ENCODE measurements around the gene BTRC. TPM values are rescaled to one million over a fixed set of nuclear protein-coding genes. Genes with fewer than 3 reads are reported as not detected.

BTRC gene
- total RNA-seq, 1 experiment from 2014 or later = 22.4 TPM

- Mint-ChIP-seq H3K4me1 (peaks cover 10% of the 10 kb centered on the region), H3K4me3 (no peak overlapping the region), H3K9me3 (no peaks in the 10 kb centered on the region), H3K27me3 (ENCODE audit: low read depth) (no peaks in the 10 kb centered on the region), H3K36me3 (no peaks in the 10 kb centered on the region), H3K27ac (no peak overlapping the region)
- no peak for DNase-seq (ENCODE audit: low spot score)
- POLR2A ChIA-PET = no interaction called here
- CTCF ChIA-PET = interaction anchor here (0.6 to 1.9 kb wide), 3 partner anchors 19 to 185 kb away, joined by 3 to 8 read pairs (median 4); no protein-coding TSS in a partner anchor
- ATAC-seq = no peak
- TF ChIP-seq, protein P1, sequence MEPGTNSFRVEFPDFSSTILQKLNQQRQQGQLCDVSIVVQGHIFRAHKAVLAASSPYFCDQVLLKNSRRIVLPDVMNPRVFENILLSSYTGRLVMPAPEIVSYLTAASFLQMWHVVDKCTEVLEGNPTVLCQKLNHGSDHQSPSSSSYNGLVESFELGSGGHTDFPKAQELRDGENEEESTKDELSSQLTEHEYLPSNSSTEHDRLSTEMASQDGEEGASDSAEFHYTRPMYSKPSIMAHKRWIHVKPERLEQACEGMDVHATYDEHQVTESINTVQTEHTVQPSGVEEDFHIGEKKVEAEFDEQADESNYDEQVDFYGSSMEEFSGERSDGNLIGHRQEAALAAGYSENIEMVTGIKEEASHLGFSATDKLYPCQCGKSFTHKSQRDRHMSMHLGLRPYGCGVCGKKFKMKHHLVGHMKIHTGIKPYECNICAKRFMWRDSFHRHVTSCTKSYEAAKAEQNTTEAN (CRISPR knock-in tag; IDR thresholded peaks at IDR 0.05) = no peak
- TF ChIP-seq PRDM15 (CRISPR knock-in tag; IDR thresholded peaks at IDR 0.05) (no peak), JUN (CRISPR knock-in tag; IDR thresholded peaks at IDR 0.05) (no peak), TCF7 (CRISPR knock-in tag; IDR thresholded peaks at IDR 0.05; ENCODE audit: low read depth) (no peak), FOXP1 (CRISPR knock-in tag; IDR thresholded peaks at IDR 0.05; ENCODE audit: borderline replicate concordance) (no peak), MLX (CRISPR knock-in tag; IDR thresholded peaks at IDR 0.05) (no peak), FOXK1 (CRISPR knock-in tag; IDR thresholded peaks at IDR 0.05) (no peak), MYBL2 (CRISPR knock-in tag; IDR thresholded peaks at IDR 0.05) (no peak), ZSCAN18 (CRISPR knock-in tag; IDR thresholded peaks at IDR 0.05) (no peak), FOXJ3 (CRISPR knock-in tag; IDR thresholded peaks at IDR 0.05; ENCODE audit: borderline replicate concordance) (no peak), ELF4 (CRISPR knock-in tag; IDR thresholded peaks at IDR 0.05; ENCODE audit: low read depth) (no peak), CREM (CRISPR knock-in tag; IDR thresholded peaks at IDR 0.05) (no peak)
- TF ChIP-seq, protein P2, sequence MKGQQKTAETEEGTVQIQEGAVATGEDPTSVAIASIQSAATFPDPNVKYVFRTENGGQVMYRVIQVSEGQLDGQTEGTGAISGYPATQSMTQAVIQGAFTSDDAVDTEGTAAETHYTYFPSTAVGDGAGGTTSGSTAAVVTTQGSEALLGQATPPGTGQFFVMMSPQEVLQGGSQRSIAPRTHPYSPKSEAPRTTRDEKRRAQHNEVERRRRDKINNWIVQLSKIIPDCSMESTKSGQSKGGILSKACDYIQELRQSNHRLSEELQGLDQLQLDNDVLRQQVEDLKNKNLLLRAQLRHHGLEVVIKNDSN (CRISPR knock-in tag; IDR thresholded peaks at IDR 0.05) = no peak
- TF ChIP-seq, protein P3, sequence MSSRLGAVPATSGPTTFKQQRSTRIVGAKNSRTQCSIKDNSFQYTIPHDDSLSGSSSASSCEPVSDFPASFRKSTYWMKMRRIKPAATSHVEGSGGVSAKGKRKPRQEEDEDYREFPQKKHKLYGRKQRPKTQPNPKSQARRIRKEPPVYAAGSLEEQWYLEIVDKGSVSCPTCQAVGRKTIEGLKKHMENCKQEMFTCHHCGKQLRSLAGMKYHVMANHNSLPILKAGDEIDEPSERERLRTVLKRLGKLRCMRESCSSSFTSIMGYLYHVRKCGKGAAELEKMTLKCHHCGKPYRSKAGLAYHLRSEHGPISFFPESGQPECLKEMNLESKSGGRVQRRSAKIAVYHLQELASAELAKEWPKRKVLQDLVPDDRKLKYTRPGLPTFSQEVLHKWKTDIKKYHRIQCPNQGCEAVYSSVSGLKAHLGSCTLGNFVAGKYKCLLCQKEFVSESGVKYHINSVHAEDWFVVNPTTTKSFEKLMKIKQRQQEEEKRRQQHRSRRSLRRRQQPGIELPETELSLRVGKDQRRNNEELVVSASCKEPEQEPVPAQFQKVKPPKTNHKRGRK (CRISPR knock-in tag; IDR thresholded peaks at IDR 0.05; ENCODE audit: borderline replicate concordance) = no peak
- TF ChIP-seq, protein P4, sequence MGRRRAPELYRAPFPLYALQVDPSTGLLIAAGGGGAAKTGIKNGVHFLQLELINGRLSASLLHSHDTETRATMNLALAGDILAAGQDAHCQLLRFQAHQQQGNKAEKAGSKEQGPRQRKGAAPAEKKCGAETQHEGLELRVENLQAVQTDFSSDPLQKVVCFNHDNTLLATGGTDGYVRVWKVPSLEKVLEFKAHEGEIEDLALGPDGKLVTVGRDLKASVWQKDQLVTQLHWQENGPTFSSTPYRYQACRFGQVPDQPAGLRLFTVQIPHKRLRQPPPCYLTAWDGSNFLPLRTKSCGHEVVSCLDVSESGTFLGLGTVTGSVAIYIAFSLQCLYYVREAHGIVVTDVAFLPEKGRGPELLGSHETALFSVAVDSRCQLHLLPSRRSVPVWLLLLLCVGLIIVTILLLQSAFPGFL (CRISPR knock-in tag; IDR thresholded peaks at IDR 0.05; ENCODE audit: borderline replicate concordance) = no peak
These were observed 241.8 kb downstream of the BTRC start for GRCh38 chr10:101595591-101596433.
